Glutamatergic neuron (in vitro differentiated cells): Measurements from ENCODE around the gene SASH1. TPM values are rescaled to one million over a fixed set of nuclear protein-coding genes. Genes with fewer than 3 reads are reported as not detected.
A peak's percentile ranks its signal among the peaks of the same experiment; 100 is the strongest.

ENCODE experiments used
- DNase-seq: peaks from one replicate; pipeline ENCODE4 v3.0.0; 2022
- H3K27ac Mint-ChIP-seq: one replicate; pipeline ENCODE4 v1.8.0; 2020; ENCODE audit warnings: mild to moderate bottlenecking, mixed read lengths, inconsistent platforms; ENCODE audit not compliant: unreplicated experiment
- H3K27me3 Mint-ChIP-seq: one replicate; pipeline ENCODE4 v1.8.0; 2020; ENCODE audit warnings: mild to moderate bottlenecking, moderate library complexity, mixed read lengths, inconsistent platforms; ENCODE audit not compliant: unreplicated experiment
- H3K36me3 Mint-ChIP-seq: one replicate; pipeline ENCODE4 v1.8.0; 2020; ENCODE audit warnings: mild to moderate bottlenecking, mixed read lengths, inconsistent platforms; ENCODE audit not compliant: unreplicated experiment
- H3K4me1 Mint-ChIP-seq: one replicate; pipeline ENCODE4 v1.8.0; 2020; ENCODE audit warnings: mild to moderate bottlenecking, low read depth, mixed read lengths, inconsistent platforms; ENCODE audit not compliant: unreplicated experiment
- H3K4me3 Mint-ChIP-seq: one replicate; pipeline ENCODE4 v1.8.0; 2020; ENCODE audit warnings: mild to moderate bottlenecking, mixed read lengths, inconsistent platforms; ENCODE audit not compliant: unreplicated experiment
- H3K9me3 Mint-ChIP-seq: one replicate; pipeline ENCODE4 v1.8.0; 2020; ENCODE audit warnings: mild to moderate bottlenecking, moderate library complexity, mixed read lengths, inconsistent platforms; ENCODE audit not compliant: unreplicated experiment
- CTCF ChIP-seq: fragments of 200-600 bp; sonication (generic); IDR thresholded peaks from one replicate; pipeline ENCODE4 v1.5.0; 2021; ENCODE audit not compliant: partially characterized antibody, unreplicated experiment
- total RNA-seq: library from RNA; stranded (reverse); fragmentation: NEBNext Ultra II Directional; extraction: Animal tissue kit (Norgen Biotek cat#: 25700); gene quantifications from one replicate; pipeline ENCODE4 v1.2.1, GENCODE V29; 2021; ENCODE audit not compliant: unreplicated experiment

SASH1 gene
- total RNA-seq, 1 donor from 2014 or later: 5.0 TPM

GRCh38 chr6:148343047-148343782 is 577 bp downstream of the SASH1 start:
- no peak overlapping the region for H3K27ac Mint-ChIP-seq
- no peaks in the 10 kb centered on the region for H3K36me3 Mint-ChIP-seq
- H3K9me3 Mint-ChIP-seq: peaks cover 2% of the 10 kb centered on the region
- H3K4me1 Mint-ChIP-seq: peaks cover 3% of the 10 kb centered on the region
- no peak for DNase-seq
- TF ChIP-seq CTCF: no peak
- H3K4me3 Mint-ChIP-seq: peak overlapping the region; percentile 81
- H3K27me3 Mint-ChIP-seq: peaks cover 12% of the 10 kb centered on the region

DNA sequence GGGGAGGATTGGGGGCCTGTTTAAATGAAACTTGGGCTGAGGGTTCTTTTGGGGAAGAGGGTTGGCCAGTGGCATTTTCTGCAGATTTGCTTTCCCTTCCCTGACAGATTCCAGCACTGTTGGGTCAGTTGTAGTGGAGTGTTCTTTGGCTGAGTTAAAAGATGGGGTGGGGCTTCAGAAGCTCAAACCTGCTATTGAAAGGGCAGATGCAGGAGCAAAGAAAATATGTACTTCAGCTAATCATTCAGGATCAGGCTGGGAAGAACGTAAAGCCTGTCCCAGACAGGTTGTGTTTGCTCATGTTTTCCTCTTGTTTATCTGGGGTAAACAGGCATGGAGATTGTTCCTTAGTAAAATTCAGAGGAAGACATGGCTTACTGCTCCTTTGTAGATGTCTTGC is 2.5 kb downstream of the SASH1 start:
- H3K36me3 Mint-ChIP-seq: no peaks in the 10 kb centered on the region
- peaks cover 3% of the 10 kb centered on the region for H3K4me1 Mint-ChIP-seq
- no peak for DNase-seq
- H3K27ac Mint-ChIP-seq: no peak overlapping the region
- H3K27me3 Mint-ChIP-seq: peaks cover 14% of the 10 kb centered on the region
- TF ChIP-seq CTCF: no peak
- peaks cover 2% of the 10 kb centered on the region for H3K9me3 Mint-ChIP-seq
- H3K4me3 Mint-ChIP-seq: no peak overlapping the region

GRCh38 chr6:148345578-148345977 is 2.9 kb downstream of the SASH1 start:
- H3K36me3 Mint-ChIP-seq: no peaks in the 10 kb centered on the region
- no peak overlapping the region for H3K27ac Mint-ChIP-seq
- H3K4me1 Mint-ChIP-seq: peaks cover 3% of the 10 kb centered on the region
- H3K9me3 Mint-ChIP-seq: peaks cover 2% of the 10 kb centered on the region
- no peak overlapping the region for H3K4me3 Mint-ChIP-seq
- DNase-seq: no peak
- peaks cover 14% of the 10 kb centered on the region for H3K27me3 Mint-ChIP-seq
- TF ChIP-seq CTCF: no peak

GRCh38 chr6:148346681-148347440 is 4.2 kb downstream of the SASH1 start:
- no peak overlapping the region for H3K4me3 Mint-ChIP-seq
- no peaks in the 10 kb centered on the region for H3K36me3 Mint-ChIP-seq
- H3K9me3 Mint-ChIP-seq: peaks cover 2% of the 10 kb centered on the region
- no peak for DNase-seq
- H3K27me3 Mint-ChIP-seq: peaks cover 14% of the 10 kb centered on the region
- no peak overlapping the region for H3K27ac Mint-ChIP-seq
- no peak for TF ChIP-seq CTCF
- H3K4me1 Mint-ChIP-seq: peaks cover 3% of the 10 kb centered on the region

GRCh38 chr6:148347441-148348054 is 4.9 kb downstream of the SASH1 start:
- no peak overlapping the region for H3K27ac Mint-ChIP-seq
- no peak for TF ChIP-seq CTCF
- peaks cover 3% of the 10 kb centered on the region for H3K4me1 Mint-ChIP-seq
- no peak for DNase-seq
- peaks cover 9% of the 10 kb centered on the region for H3K27me3 Mint-ChIP-seq
- no peaks in the 10 kb centered on the region for H3K9me3 Mint-ChIP-seq
- no peak overlapping the region for H3K4me3 Mint-ChIP-seq
- no peaks in the 10 kb centered on the region for H3K36me3 Mint-ChIP-seq
